MCF 10A (cell line): Measurements from ENCODE around the gene NTN1. TPM values are rescaled to one million over a fixed set of nuclear protein-coding genes. Genes with fewer than 3 reads are reported as not detected.

ENCODE experiments used
- BruUV-seq: library from RNA; stranded (reverse); fragments of 400-500 nt; replicated peaks from 2 replicates; lab custom pipeline; 2021; lab: Mats Ljungman, UMichigan
- CTCF ChIA-PET: fragments of 300-600 bp; sonication (Branson Sonifier 250); formaldehyde crosslinking; extraction: SDS; loops from one replicate; lab custom pipeline; 2021; ENCODE audit warnings: antibody characterized with exemption, inconsistent platforms; lab: Yijun Ruan, JAX
- POLR2A ChIA-PET: fragments of 300-600, 350-650 bp; sonication (Branson Sonifier 250); formaldehyde crosslinking; extraction: SDS; loops from one replicate; lab custom pipeline; 2020; ENCODE audit warnings: antibody characterized with exemption, inconsistent platforms; lab: Yijun Ruan, JAX
- DNase-seq: peaks from one replicate; pipeline ENCODE4 v3.0.0-alpha.2; 2018; ENCODE audit not compliant: unreplicated experiment
- H3K27ac Mint-ChIP-seq: one replicate; pipeline ENCODE4 v1.8.0; 2022; ENCODE audit warnings: mild to moderate bottlenecking, low read depth, mixed read lengths; ENCODE audit not compliant: unreplicated experiment
- H3K27me3 Mint-ChIP-seq: one replicate; pipeline ENCODE4 v1.8.0; 2022; ENCODE audit warnings: mixed read lengths; ENCODE audit not compliant: insufficient read depth, unreplicated experiment
- H3K36me3 Mint-ChIP-seq: one replicate; pipeline ENCODE4 v1.8.0; 2022; ENCODE audit warnings: mild to moderate bottlenecking, moderate library complexity, mixed read lengths; ENCODE audit not compliant: insufficient read depth, unreplicated experiment
- H3K4me1 Mint-ChIP-seq: one replicate; pipeline ENCODE4 v1.8.0; 2022; ENCODE audit warnings: mixed read lengths; ENCODE audit not compliant: insufficient read depth, unreplicated experiment
- H3K4me3 Mint-ChIP-seq: one replicate; pipeline ENCODE4 v1.8.0; 2022; ENCODE audit warnings: mild to moderate bottlenecking, moderate library complexity, mixed read lengths; ENCODE audit not compliant: unreplicated experiment
- H3K9me3 Mint-ChIP-seq: one replicate; pipeline ENCODE4 v1.8.0; 2022; ENCODE audit warnings: mixed read lengths; ENCODE audit not compliant: unreplicated experiment
- CTCF ChIP-seq: fragments of 200-600 bp; IDR thresholded peaks from one replicate; pipeline ENCODE4 v1.8.0; 2022; ENCODE audit warnings: antibody characterized with exemption, mild to moderate bottlenecking; ENCODE audit not compliant: unreplicated experiment
- intact Hi-C: fragments of 100-400 bp; cut with micrococcal nuclease; formaldehyde crosslinking; loops from 2 replicates; pipeline ENCODE4 v1.14.1; 2022
- total RNA-seq: library from RNA; stranded (reverse); gene quantifications from 2 replicates; pipeline ENCODE4 v1.2.3, GENCODE V29; 2022

NTN1 gene
- total RNA-seq, 1 experiment from 2014 or later = 0.23 TPM

- no peaks in the 10 kb centered on the region for H3K36me3 Mint-ChIP-seq
- POLR2A ChIA-PET = interaction anchor here (0.7 kb wide), 1 partner anchor 511 kb away, joined by 3 read pairs; no protein-coding TSS in a partner anchor
- H3K27me3 Mint-ChIP-seq = no peaks in the 10 kb centered on the region
- peaks cover 6% of the 10 kb centered on the region for H3K9me3 Mint-ChIP-seq
- TF ChIP-seq CTCF = no peak
- no peak for DNase-seq
- no TSS peak for BruUV-seq
- H3K4me3 Mint-ChIP-seq = no peak overlapping the region
- intact Hi-C loops = no loop called here
- H3K4me1 Mint-ChIP-seq = no peaks in the 10 kb centered on the region
- CTCF ChIA-PET = interaction anchor here (0.8 kb wide), 1 partner anchor 110 kb away, joined by 4 read pairs; no protein-coding TSS in a partner anchor
- H3K27ac Mint-ChIP-seq = no peak overlapping the region
Measured at GRCh38 chr17:9139695-9140094, 118.4 kb downstream of the NTN1 start.

- no peaks in the 10 kb centered on the region for H3K36me3 Mint-ChIP-seq
- H3K27ac Mint-ChIP-seq = no peak overlapping the region
- intact Hi-C loops = no loop called here
- no peak overlapping the region for H3K4me3 Mint-ChIP-seq
- no TSS peak for BruUV-seq
- TF ChIP-seq CTCF = no peak
- ChIA-PET POLR2A (interaction anchor here (0.6 kb wide), 1 partner anchor 527 kb away, joined by 3 read pairs; no protein-coding TSS in a partner anchor), CTCF (interaction anchor here (0.8 kb wide), 1 partner anchor 109 kb away, joined by 4 read pairs; no protein-coding TSS in a partner anchor)
- H3K4me1 Mint-ChIP-seq = no peaks in the 10 kb centered on the region
- no peak for DNase-seq
- no peaks in the 10 kb centered on the region for H3K27me3 Mint-ChIP-seq
- H3K9me3 Mint-ChIP-seq = peaks cover 6% of the 10 kb centered on the region
Measured at GRCh38 chr17:9140550-9141424, 119.5 kb downstream of the NTN1 start.

DNA sequence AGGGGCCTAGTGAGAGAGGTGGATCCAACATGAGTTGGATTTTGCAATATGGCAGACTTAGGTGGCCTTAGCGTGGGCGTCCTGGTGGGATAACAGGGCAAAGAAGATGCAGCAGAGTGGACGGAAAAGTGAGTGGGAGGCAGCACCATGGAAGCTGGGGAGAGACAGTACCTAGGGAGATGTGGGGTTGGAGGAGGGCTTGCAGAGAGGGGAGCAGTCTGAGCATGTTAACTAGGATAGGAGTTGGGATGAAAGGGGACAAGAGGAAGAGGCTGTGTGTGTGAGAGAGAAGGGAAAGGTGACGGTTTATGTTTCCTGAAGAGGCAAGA lies 120.1 kb downstream of the NTN1 start:
- H3K27ac Mint-ChIP-seq = no peak overlapping the region

More for the DNA sequence above, 120.1 kb downstream of the NTN1 start:
- ChIA-PET CTCF (interaction anchor here (0.7 kb wide), 1 partner anchor 151 kb away, joined by 3 read pairs; no protein-coding TSS in a partner anchor), POLR2A (no interaction called here)
- intact Hi-C loops = no loop called here
- Mint-ChIP-seq H3K27me3 (no peaks in the 10 kb centered on the region), H3K4me1 (no peaks in the 10 kb centered on the region), H3K4me3 (no peak overlapping the region), H3K36me3 (no peaks in the 10 kb centered on the region), H3K9me3 (peaks cover 6% of the 10 kb centered on the region)
- DNase-seq = no peak
- no TSS peak for BruUV-seq
- TF ChIP-seq CTCF = no peak
